A549 treated with CORT108297 at 1 μM for 4 hours (cell line): Measurements from ENCODE around the gene TMTC4. TPM values are rescaled to one million over a fixed set of nuclear protein-coding genes. Genes with fewer than 3 reads are reported as not detected.

Experiments
- total RNA-seq: library from RNA; stranded (reverse); fragments of 200-300 nt; extraction: Qiagen RNA extraction; gene quantifications from 5 replicates; pipeline ENCODE4 v1.2.3, GENCODE V29; 2022

Gene TMTC4
- 9.0 to 12.6 TPM (median 11.3 TPM) in 5 replicates for total RNA-seq

GRCh38 chr13:100674572-100674871 lies at the start of gene TMTC4:
TMTC4 (minus strand) TSS chr13:100674795; CDS start chr13:100670362, 4,433 bp downstream.

DNA sequence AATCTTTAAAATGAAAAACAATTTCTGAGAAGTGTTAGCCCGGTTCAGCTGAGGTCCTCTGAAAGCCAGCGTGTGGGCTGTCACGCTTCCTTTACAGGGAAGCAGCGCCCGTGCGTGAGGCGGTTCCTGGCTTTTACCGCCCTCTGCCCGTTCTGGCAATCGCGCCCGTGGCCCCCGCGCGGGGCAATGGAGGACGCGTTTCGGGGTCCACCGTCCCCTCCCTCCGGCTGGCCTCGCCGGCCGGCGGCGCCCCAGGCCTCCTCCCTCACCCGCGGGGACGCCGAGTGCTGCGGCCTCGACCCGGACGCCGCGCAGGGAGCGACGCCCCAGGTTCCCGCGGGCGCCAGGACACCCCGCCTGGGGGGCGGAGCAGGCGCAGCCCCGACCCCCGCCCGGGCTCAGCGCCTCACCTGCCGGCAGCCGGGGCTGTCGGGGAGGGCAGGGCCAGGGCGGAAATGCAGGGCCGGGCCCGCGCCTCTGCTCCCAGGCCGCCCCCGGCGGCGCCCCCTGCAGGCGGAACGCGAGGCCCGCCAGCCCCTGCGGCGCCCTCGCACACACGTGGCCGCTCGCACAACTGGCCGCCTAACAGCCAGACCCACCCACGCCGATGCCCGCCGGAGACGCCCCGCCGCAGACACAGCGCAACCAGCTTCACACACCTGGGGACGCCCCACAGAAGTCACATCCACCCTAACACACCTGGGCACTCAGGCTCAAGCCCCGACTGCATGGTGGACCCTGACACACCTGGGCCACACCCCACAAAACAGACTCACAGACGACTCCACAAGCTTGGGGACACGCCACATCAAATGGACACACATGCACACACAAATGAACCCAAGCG lies 86.0 kb downstream of the TMTC4 start, which contains the start of gene GGACT:
GGACT (minus strand) TSS at position 459 of the 847 bp plus-strand sequence. CDS start 56,198 bp downstream, outside the sequence.

Other genes with a start within 250 kb of the TMTC4 start
- 3.9 to 4.7 TPM (median 4.3 TPM) in 5 replicates for gene GGACT, start 86.0 kb downstream of the TMTC4 start, total RNA-seq